ENCODE measurements around the gene OLFML2A.

DNA sequence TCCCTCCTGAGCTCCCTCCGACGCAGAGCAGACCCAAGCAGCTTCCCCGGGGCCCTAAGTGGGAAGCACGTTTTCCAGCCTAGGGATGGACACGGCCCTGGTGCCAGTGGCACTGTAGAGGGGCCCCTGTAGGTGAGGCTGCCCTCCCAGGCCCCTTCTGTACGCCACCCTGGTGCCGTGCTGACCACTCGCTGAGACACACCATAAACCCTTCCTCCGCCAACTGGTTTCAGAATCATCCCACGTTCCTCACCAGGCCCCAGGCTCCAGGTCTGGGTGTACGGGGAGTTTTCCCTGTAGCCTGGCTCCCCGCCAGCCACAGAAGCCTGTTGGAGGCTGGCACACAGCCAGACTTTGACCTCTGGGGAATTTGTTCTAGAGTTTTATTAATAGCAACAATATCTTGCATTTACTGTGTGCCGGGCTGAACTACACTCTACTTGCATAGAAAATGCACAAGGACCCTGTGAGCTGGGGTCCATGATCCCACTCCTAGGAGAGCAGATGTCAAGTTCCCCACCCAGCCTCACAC lies 58.2 kb downstream of the OLFML2A start:
- no peak for TF ChIP-seq POLR2A (IDR thresholded peaks at IDR 0.05)
- TF ChIP-seq, protein P1, sequence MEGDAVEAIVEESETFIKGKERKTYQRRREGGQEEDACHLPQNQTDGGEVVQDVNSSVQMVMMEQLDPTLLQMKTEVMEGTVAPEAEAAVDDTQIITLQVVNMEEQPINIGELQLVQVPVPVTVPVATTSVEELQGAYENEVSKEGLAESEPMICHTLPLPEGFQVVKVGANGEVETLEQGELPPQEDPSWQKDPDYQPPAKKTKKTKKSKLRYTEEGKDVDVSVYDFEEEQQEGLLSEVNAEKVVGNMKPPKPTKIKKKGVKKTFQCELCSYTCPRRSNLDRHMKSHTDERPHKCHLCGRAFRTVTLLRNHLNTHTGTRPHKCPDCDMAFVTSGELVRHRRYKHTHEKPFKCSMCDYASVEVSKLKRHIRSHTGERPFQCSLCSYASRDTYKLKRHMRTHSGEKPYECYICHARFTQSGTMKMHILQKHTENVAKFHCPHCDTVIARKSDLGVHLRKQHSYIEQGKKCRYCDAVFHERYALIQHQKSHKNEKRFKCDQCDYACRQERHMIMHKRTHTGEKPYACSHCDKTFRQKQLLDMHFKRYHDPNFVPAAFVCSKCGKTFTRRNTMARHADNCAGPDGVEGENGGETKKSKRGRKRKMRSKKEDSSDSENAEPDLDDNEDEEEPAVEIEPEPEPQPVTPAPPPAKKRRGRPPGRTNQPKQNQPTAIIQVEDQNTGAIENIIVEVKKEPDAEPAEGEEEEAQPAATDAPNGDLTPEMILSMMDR (IDR thresholded peaks at IDR 0.05) = no peak
